PC-3 (cell line): ENCODE results near the gene PLXNB1. TPM values are rescaled to one million over a fixed set of nuclear protein-coding genes. Genes with fewer than 3 reads are reported as not detected.

ENCODE experiments used
- ATAC-seq: fragments of 200-7000 bp; cut with Tn5 transposase; 2 replicates; pipeline ENCODE4 v1.9.1; 2020; ENCODE audit warnings: mild to moderate bottlenecking, moderate library complexity
- BruUV-seq: library from RNA; stranded (reverse); fragments of 400-500 nt; replicated peaks from 2 replicates; lab custom pipeline; 2021; lab: Mats Ljungman, UMichigan
- CTCF ChIA-PET: fragments of 300-600 bp; sonication (Branson Sonifier 250); formaldehyde crosslinking; loops from one replicate; lab custom pipeline; 2022; ENCODE audit warnings: antibody characterized with exemption; lab: Charles Lee
- POLR2A ChIA-PET: fragments of 300-600 bp; sonication (Branson Sonifier 250); formaldehyde crosslinking; loops from one replicate; lab custom pipeline; 2022; ENCODE audit warnings: antibody characterized with exemption; ENCODE audit not compliant: unreplicated experiment; lab: Charles Lee
- DNase-seq: peaks from one replicate; pipeline ENCODE4 v3.0.0-alpha.2; 2015
- H2AFZ ChIP-seq: fragments of 300-600 bp; sonication (generic); 2 replicates; pipeline ENCODE4 v1.6.0; 2016; ENCODE audit warnings: antibody characterized with exemption, low read length
- H3F3A ChIP-seq: fragments of 300-600 bp; sonication (generic); one replicate; pipeline ENCODE4 v1.6.0; 2017; ENCODE audit warnings: antibody characterized with exemption, low read length, control low read depth, mild to moderate bottlenecking; ENCODE audit not compliant: unreplicated experiment
- H3K27ac ChIP-seq: fragments of 300-600 bp; sonication (generic); 2 replicates; pipeline ENCODE4 v1.5.1; 2016; ENCODE audit warnings: mild to moderate bottlenecking, low read length
- H3K27me3 ChIP-seq: fragments of 300-600 bp; sonication (generic); 2 replicates; pipeline ENCODE4 v1.6.1; 2016; ENCODE audit warnings: low read length, mixed read lengths
- H3K36me3 ChIP-seq: fragments of 300-600 bp; sonication (generic); 2 replicates; pipeline ENCODE4 v1.6.1; 2016; ENCODE audit warnings: low read depth, mixed run types, low read length, mixed read lengths
- H3K4me1 ChIP-seq: fragments of 300-600 bp; sonication (generic); 2 replicates; pipeline ENCODE4 v1.5.1; 2016; ENCODE audit warnings: low read length; ENCODE audit not compliant: insufficient read depth
- H3K4me2 ChIP-seq: fragments of 300-600 bp; sonication (generic); 2 replicates; pipeline ENCODE4 v1.6.0; 2016; ENCODE audit warnings: low read length
- H3K4me3 ChIP-seq: fragments of 300-600 bp; sonication (generic); 2 replicates; pipeline ENCODE4 v1.5.1; 2016; ENCODE audit warnings: mild to moderate bottlenecking, low read length, mixed read lengths
- H3K79me2 ChIP-seq: fragments of 300-600 bp; sonication (generic); 2 replicates; pipeline ENCODE4 v1.6.1; 2017; ENCODE audit warnings: low read length, mixed read lengths
- H3K9ac ChIP-seq: fragments of 300-600 bp; sonication (generic); 2 replicates; pipeline ENCODE4 v1.6.0; 2016; ENCODE audit warnings: mild to moderate bottlenecking, low read length
- H3K9me2 ChIP-seq: fragments of 300-600 bp; sonication (generic); replicated peaks from 2 replicates; pipeline ENCODE4 v1.6.1; 2016; ENCODE audit warnings: mixed run types, low read length, mixed read lengths
- H3K9me3 ChIP-seq: fragments of 300-600 bp; sonication (generic); 2 replicates; pipeline ENCODE4 v1.6.1; 2016; ENCODE audit warnings: low read length, mixed read lengths
- H4K20me1 ChIP-seq: fragments of 300-600 bp; sonication (generic); 2 replicates; pipeline ENCODE4 v1.6.1; 2016; ENCODE audit warnings: low read length, mixed read lengths
- EZH2 ChIP-seq: fragments of 300-600 bp; sonication (generic); IDR thresholded peaks from one replicate; pipeline ENCODE4 v1.6.1; 2017; ENCODE audit warnings: antibody characterized with exemption, mild to moderate bottlenecking, low read length; ENCODE audit not compliant: unreplicated experiment
- EZH2phosphoT487 ChIP-seq: fragments of 300-600 bp; sonication (generic); IDR thresholded peaks from 2 replicates; pipeline ENCODE4 v1.6.1; 2018; ENCODE audit warnings: mild to moderate bottlenecking, antibody characterized with exemption, low read length, borderline replicate concordance
- intact Hi-C: fragments of 100-400 bp; cut with micrococcal nuclease; formaldehyde crosslinking; loops from 2 replicates; pipeline ENCODE4 v1.9.0; 2023
- total RNA-seq: library from RNA; depleted of rRNA; stranded (reverse); fragments of >200 nt; gene quantifications from 2 replicates; pipeline ENCODE4 v1.2.3, GENCODE V29; 2014
- TF ChIP-seq, protein P1 (sequence below): fragments of 300-600 bp; sonication (generic); conservative IDR thresholded peaks from 2 replicates; pipeline ENCODE4 v1.5.1; 2017; ENCODE audit warnings: antibody characterized with exemption, low read depth, mild to moderate bottlenecking, low read length

PLXNB1 gene
- total RNA-seq, 1 experiment from 2014 or later: 35.4 TPM

DNA sequence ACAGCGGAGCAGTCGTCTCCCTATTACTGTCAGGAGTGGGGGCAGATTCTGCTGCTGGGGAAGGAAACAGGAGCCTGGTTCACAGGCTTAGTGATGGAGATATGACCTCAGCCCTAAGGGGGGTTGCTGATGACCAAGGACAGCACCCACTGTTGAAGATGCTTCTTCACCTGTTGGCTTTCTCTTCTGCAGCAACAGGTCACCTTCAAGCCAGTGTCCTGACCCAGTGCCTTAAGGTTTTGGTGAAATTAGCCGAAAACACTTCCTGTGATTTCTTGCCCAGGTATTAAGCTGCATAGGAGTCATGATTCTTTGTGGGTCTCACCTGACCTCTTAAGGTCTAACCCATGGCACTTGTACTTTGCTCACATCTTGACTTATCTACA lies 30.6 kb upstream of the PLXNB1 start:
- TF ChIP-seq EZH2: no peak
- TF ChIP-seq, protein P1, sequence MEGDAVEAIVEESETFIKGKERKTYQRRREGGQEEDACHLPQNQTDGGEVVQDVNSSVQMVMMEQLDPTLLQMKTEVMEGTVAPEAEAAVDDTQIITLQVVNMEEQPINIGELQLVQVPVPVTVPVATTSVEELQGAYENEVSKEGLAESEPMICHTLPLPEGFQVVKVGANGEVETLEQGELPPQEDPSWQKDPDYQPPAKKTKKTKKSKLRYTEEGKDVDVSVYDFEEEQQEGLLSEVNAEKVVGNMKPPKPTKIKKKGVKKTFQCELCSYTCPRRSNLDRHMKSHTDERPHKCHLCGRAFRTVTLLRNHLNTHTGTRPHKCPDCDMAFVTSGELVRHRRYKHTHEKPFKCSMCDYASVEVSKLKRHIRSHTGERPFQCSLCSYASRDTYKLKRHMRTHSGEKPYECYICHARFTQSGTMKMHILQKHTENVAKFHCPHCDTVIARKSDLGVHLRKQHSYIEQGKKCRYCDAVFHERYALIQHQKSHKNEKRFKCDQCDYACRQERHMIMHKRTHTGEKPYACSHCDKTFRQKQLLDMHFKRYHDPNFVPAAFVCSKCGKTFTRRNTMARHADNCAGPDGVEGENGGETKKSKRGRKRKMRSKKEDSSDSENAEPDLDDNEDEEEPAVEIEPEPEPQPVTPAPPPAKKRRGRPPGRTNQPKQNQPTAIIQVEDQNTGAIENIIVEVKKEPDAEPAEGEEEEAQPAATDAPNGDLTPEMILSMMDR: no peak
- no peak for TF ChIP-seq EZH2phosphoT487
- no peak for DNase-seq
- H3K27ac ChIP-seq: no peak overlapping the region
- no peaks in the 10 kb centered on the region for H3K9me2 ChIP-seq
- no TSS peak for BruUV-seq
- no peaks in the 10 kb centered on the region for H3F3A ChIP-seq
- ChIA-PET POLR2A (no interaction called here), CTCF (no interaction called here)
- no peak overlapping the region for H3K9ac ChIP-seq
- peaks cover 8% of the 10 kb centered on the region for H3K4me1 ChIP-seq
- H3K79me2 ChIP-seq: no peaks in the 10 kb centered on the region
- no peaks in the 10 kb centered on the region for H3K27me3 ChIP-seq
- ATAC-seq: no peak
- no peak overlapping the region for H3K4me3 ChIP-seq
- H3K9me3 ChIP-seq: no peaks in the 10 kb centered on the region
- no peak overlapping the region for H3K4me2 ChIP-seq
- intact Hi-C loops: no loop called here
- no peaks in the 10 kb centered on the region for H4K20me1 ChIP-seq
- H2AFZ ChIP-seq: no peak overlapping the region
- peaks cover 32% of the 10 kb centered on the region for H3K36me3 ChIP-seq

DNA sequence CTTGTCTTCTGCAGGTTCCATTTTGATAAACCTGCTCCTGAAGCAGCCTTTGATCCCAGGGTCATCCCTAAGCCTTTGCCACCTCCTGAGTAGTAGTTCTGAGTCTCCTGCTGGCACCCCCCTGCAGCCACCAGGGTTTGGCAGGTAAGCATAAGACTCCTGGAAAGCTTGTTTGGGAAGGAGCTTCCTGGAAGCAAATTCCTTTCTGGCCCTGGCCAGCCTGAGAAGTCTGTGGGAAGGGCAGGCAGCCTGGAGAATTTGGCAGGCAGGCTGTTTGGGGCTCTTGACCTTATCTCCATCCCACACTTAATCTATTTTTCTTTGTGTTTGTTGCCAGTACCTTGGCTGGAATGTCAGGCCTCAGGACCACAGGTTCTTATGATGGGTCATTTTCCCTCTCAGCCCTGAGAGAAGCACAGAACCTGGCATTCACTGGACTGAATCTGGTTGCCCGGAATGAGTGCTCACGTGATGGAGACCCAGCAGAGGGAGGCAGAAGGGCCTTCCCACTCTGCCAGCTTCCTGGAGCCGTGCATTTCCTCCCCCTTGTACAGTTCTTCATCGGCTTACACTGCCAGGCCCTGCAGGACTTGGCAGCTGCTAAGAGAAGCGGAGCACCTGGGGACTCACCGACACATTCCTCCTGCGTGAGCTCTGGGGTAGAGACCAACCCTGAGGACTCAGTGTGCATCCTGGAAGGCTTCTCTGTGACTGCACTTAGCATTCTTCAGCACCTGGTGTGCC lies 30.1 kb upstream of the PLXNB1 start:
- TF ChIP-seq, protein P1: no peak
- no peak for TF ChIP-seq EZH2
- TF ChIP-seq EZH2phosphoT487: no peak
- no peak for DNase-seq
- ATAC-seq: no peak
- Histone ChIP-seq H3K9me2 (no peaks in the 10 kb centered on the region), H3K9me3 (no peaks in the 10 kb centered on the region), H3K36me3 (peaks cover 37% of the 10 kb centered on the region), H3K4me2 (no peak overlapping the region), H3K79me2 (no peaks in the 10 kb centered on the region), H3F3A (no peaks in the 10 kb centered on the region), H3K27me3 (no peaks in the 10 kb centered on the region), H3K9ac (no peak overlapping the region), H3K4me1 (peaks cover 4% of the 10 kb centered on the region), H4K20me1 (no peaks in the 10 kb centered on the region), H2AFZ (no peak overlapping the region), H3K27ac (no peak overlapping the region), H3K4me3 (no peak overlapping the region)
- BruUV-seq: no TSS peak
- ChIA-PET POLR2A (no interaction called here), CTCF (no interaction called here)
- intact Hi-C loops: no loop called here

DNA sequence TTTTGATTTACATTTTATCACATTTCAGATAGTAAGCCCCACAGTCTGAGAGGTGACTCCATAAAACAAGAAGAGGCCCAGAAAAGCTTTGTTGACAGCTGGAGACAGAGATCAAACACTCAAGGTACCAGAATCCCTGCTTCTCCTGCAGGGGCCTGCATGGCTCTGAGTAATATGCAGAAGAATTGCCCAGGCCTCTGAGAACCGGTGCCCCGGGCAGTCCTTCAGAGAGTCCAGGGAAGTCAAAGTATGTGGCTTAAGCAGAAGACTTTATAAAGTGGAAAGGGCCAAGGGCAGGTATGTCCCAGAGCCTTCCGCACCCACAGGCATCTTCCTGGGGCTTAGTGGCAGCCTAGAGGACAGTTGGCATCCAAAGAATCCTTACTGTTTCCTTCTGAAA lies 29.4 kb upstream of the PLXNB1 start:
- Histone ChIP-seq H3K4me1 (no peaks in the 10 kb centered on the region), H2AFZ (no peak overlapping the region), H3K27me3 (no peaks in the 10 kb centered on the region), H3K9ac (no peak overlapping the region), H3K4me3 (no peak overlapping the region), H3K27ac (no peak overlapping the region), H3K9me3 (no peaks in the 10 kb centered on the region), H4K20me1 (no peaks in the 10 kb centered on the region), H3K79me2 (no peaks in the 10 kb centered on the region), H3K9me2 (no peaks in the 10 kb centered on the region), H3K36me3 (peaks cover 39% of the 10 kb centered on the region), H3F3A (no peaks in the 10 kb centered on the region), H3K4me2 (no peak overlapping the region)
- TF ChIP-seq, protein P1: no peak
- no peak for TF ChIP-seq EZH2phosphoT487
- no peak for TF ChIP-seq EZH2
- ChIA-PET POLR2A (no interaction called here), CTCF (no interaction called here)
- no peak for DNase-seq
- BruUV-seq: no TSS peak
- no peak for ATAC-seq
- intact Hi-C loops: no loop called here
